AG10803 (cell line): ENCODE data around the gene EXOC3L1.

Experiments used
- DNase-seq: peaks from one replicate; pipeline ENCODE4 v3.0.0; 2010; ENCODE audit warnings: low read depth
- H3K4me3 ChIP-seq: 2 replicates; pipeline ENCODE4 v1.5.1; 2011; ENCODE audit warnings: mild to moderate bottlenecking, low read length, control low read depth
- TF ChIP-seq, protein P1 (sequence below): conservative IDR thresholded peaks from 2 replicates; pipeline ENCODE4 v1.5.1; 2011; ENCODE audit warnings: mild to moderate bottlenecking, low read length, control low read depth, inconsistent platforms

Gene EXOC3L1

DNA sequence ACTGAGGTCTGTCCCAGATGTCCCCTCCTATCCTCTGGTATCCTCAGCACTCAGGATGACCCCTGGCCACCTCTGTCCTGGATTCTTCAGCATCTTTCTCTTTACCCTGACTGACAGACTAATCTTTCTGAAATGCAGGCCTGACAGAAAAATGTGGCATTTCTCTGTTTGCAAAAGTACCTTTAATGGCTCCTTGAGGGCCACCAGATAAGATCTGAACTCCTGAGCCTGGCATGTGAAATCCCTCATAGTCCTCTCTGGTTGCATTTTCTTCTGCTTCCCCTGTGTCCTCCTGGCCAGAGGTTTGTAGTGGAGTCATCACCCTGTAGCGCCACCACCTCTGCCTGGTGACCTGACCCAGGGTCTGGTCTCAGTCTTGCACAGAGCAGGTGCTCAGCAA lies 6.9 kb upstream of the EXOC3L1 start:
- DNase-seq: no peak
- H3K4me3 ChIP-seq: no peak overlapping the region
- TF ChIP-seq, protein P1, sequence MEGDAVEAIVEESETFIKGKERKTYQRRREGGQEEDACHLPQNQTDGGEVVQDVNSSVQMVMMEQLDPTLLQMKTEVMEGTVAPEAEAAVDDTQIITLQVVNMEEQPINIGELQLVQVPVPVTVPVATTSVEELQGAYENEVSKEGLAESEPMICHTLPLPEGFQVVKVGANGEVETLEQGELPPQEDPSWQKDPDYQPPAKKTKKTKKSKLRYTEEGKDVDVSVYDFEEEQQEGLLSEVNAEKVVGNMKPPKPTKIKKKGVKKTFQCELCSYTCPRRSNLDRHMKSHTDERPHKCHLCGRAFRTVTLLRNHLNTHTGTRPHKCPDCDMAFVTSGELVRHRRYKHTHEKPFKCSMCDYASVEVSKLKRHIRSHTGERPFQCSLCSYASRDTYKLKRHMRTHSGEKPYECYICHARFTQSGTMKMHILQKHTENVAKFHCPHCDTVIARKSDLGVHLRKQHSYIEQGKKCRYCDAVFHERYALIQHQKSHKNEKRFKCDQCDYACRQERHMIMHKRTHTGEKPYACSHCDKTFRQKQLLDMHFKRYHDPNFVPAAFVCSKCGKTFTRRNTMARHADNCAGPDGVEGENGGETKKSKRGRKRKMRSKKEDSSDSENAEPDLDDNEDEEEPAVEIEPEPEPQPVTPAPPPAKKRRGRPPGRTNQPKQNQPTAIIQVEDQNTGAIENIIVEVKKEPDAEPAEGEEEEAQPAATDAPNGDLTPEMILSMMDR: no peak

GRCh38 chr16:67195676-67196075 lies 5.7 kb upstream of the EXOC3L1 start:
- DNase-seq: no peak
- TF ChIP-seq, protein P1: no peak
- H3K4me3 ChIP-seq: no peak overlapping the region

DNA sequence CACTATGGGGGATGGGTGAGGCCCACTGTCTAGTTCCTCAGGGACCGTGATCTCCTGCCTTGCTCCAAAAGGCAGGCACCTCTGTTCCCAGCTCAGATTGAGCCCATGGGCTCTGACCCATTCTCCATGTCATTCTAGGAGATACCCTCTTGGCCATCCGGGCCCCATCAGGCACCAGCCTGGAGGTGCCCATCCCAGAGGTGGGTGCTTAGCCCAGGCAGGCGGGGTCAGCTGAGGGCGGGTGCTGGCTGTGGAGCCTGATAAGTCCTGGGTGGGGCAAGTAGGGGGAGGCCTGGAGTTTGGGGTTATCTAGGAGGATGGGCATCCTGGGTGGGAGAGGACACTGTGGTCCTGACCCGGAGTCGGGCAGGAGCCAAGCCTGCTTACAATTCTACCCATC lies 4.3 kb upstream of the EXOC3L1 start:
- no peak overlapping the region for H3K4me3 ChIP-seq
- DNase-seq: no peak
- TF ChIP-seq, protein P1: no peak

DNA sequence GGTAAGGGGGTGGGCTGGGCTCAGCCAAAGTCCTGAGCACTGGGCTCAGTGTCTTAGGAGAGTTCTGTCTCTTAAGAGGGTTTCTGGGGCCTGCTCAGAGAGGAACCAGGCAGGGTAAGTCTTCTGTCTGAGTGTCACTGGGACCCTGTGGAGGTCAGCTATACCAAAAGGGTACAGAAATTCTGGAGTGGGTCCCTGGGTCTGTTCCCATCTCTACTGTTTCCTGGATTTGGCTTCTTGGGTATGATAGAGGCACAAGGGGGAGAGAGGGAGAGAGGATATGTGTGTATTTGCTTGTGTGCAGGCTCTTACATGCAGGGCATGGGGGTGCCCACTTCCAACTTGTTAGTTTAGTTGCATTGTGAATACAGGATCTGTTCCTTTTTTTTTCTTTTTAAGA lies 3.6 kb upstream of the EXOC3L1 start:
- no peak for DNase-seq
- H3K4me3 ChIP-seq: peak overlapping the region; percentile 98
- TF ChIP-seq, protein P1: no peak

DNA sequence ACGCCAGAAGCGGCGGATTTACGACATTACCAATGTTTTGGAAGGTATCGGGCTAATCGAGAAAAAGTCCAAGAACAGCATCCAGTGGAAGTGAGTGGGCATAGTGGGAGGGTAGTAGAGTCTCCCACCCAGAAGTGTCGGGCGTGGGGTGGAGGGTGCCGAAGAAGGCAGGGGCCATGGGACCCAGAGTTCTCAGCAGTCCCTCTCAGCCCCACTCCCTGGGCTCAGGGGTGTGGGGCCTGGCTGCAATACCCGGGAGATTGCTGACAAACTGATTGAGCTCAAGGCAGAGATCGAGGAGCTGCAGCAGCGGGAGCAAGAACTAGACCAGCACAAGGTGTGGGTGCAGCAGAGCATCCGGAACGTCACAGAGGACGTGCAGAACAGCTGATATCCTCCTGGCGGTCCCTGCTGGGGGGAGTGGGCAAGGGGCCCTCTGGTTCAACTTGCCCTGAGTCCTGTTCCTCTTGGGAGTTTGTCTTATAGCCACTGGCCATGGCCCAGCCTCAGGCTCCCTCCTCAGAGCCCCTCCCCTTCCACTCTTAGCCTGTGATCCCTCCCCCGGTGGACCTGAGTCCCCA lies 2.9 kb upstream of the EXOC3L1 start:
- TF ChIP-seq, protein P1: no peak
- DNase-seq: no peak
- H3K4me3 ChIP-seq: peak overlapping the region; percentile 98

- TF ChIP-seq, protein P1: no peak
- H3K4me3 ChIP-seq: peak within 1 kb of the TSS; percentile 98
- DNase-seq: peak; percentile 90
Observed at GRCh38 chr16:67191995-67192681, 2.2 kb upstream of the EXOC3L1 start, which contains the start of gene E2F4. Gene E2F4, plus strand, starts transcription at chr16:67192155. Its CDS starts 73 bp downstream, at chr16:67192228.

DNA sequence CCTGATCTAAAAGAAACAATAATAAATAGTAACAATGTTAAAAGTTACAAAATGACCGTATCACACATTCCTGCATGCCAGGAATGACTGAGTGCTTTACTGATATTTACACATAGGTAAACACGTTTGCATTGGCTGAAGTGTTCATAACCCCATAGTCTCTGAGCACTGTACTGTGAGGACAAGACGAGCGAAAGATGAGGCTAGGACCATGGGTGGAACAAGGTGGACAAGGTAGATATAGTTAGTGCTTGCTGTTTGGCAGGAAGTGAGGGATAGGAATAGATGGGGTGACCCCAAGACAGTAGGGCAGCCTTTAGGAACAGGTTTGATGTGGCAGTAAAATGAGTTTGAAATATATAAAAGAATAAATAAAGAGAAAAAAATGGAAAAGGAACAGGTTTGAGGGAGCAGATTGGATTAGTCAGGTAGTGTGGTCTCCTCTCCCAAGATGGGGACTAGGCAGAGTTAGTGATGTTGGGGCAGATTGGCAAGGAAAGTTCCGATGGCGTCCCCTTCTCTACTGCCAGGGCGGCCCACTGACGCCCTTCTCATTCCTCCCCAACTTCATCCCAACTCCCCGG lies 1.6 kb upstream of the EXOC3L1 start:
- H3K4me3 ChIP-seq: peak overlapping the region; percentile 51
- TF ChIP-seq, protein P1: no peak

More for the DNA sequence above, 1.6 kb upstream of the EXOC3L1 start:
- DNase-seq: no peak
